Panc1 (cell line): ENCODE measurements around the gene CTNNA1. TPM values are rescaled to one million over a fixed set of nuclear protein-coding genes. Genes with fewer than 3 reads are reported as not detected.

Source experiments
- ATAC-seq: fragments of 200-7000 bp; cut with Tn5 transposase; 2 replicates; pipeline ENCODE4 v1.9.1; 2020; ENCODE audit warnings: mild to moderate bottlenecking, moderate library complexity
- BruUV-seq: library from RNA; stranded (reverse); fragments of 400-500 nt; replicated peaks from 2 replicates; lab custom pipeline; 2021; lab: Mats Ljungman, UMichigan
- CTCF ChIA-PET: fragments of 300-600 bp; sonication (Branson Sonifier 250); formaldehyde crosslinking; loops from one replicate; lab custom pipeline; 2022; ENCODE audit warnings: antibody characterized with exemption; lab: Charles Lee
- POLR2A ChIA-PET: fragments of 300-600 bp; sonication (Branson Sonifier 250); formaldehyde crosslinking; loops from one replicate; lab custom pipeline; 2022; ENCODE audit warnings: antibody characterized with exemption; lab: Charles Lee
- DNase-seq: peaks from one replicate; pipeline ENCODE4 v3.0.0-alpha.2; 2010; ENCODE audit warnings: low read depth, low spot score
- H3K27ac ChIP-seq: 2 replicates; pipeline ENCODE4 v1.5.1; 2011; ENCODE audit warnings: mild to moderate bottlenecking, low read length, inconsistent platforms
- H3K27me3 ChIP-seq: fragments of 200-500 bp; sonication (Bioruptor generic); 2 replicates; pipeline ENCODE4 v1.6.0; 2014; ENCODE audit warnings: low read length, inconsistent platforms; ENCODE audit not compliant: control insufficient read depth, insufficient read depth
- H3K36me3 ChIP-seq: fragments of 200-500 bp; sonication (Bioruptor generic); 2 replicates; pipeline ENCODE4 v1.5.1; 2014; ENCODE audit warnings: inconsistent platforms, mild to moderate bottlenecking, low read length, moderate library complexity; ENCODE audit not compliant: control insufficient read depth, insufficient read depth
- H3K4me1 ChIP-seq: 2 replicates; pipeline ENCODE4 v1.5.1; 2011; ENCODE audit warnings: inconsistent platforms, mild to moderate bottlenecking, low read length, moderate library complexity; ENCODE audit not compliant: control insufficient read depth, insufficient read depth
- H3K4me3 ChIP-seq, 2 experiments: 2 replicates each; pipeline ENCODE4 v1.5.1; 2011 to 2012; ENCODE audit warnings: low read depth in 2 of 2, low read length in 2 of 2, mild to moderate bottlenecking in 2 of 2, inconsistent platforms in 1 of 2, moderate library complexity in 1 of 2
- H3K9me3 ChIP-seq: fragments of 200-500 bp; sonication (Bioruptor generic); 2 replicates; pipeline ENCODE4 v1.5.1; 2014; ENCODE audit warnings: low read depth, mild to moderate bottlenecking, inconsistent platforms, low read length, moderate library complexity; ENCODE audit not compliant: control insufficient read depth, insufficient read depth
- CTCF ChIP-seq: fragments of 450-650 bp; IDR thresholded peaks from 2 replicates; pipeline ENCODE4 v1.5.1; 2017; ENCODE audit warnings: mild to moderate bottlenecking
- POLR2AphosphoS5 ChIP-seq: IDR thresholded peaks from 2 replicates; pipeline ENCODE4 v1.6.1; 2012; ENCODE audit warnings: mild to moderate bottlenecking, low read depth, low read length, moderate library complexity
- REST ChIP-seq, 2 experiments: IDR thresholded peaks; 2 replicates each; pipeline ENCODE4 v1.6.1; 2011 to 2012; ENCODE audit warnings: low read depth in 2 of 2, control low read depth in 1 of 2, low read length in 1 of 2, mild to moderate bottlenecking in 1 of 2, moderate library complexity in 1 of 2; ENCODE audit not compliant: insufficient read depth in 1 of 2
- SIN3A ChIP-seq: IDR thresholded peaks from 2 replicates; pipeline ENCODE4 v1.6.1; 2012; ENCODE audit warnings: low read depth, mild to moderate bottlenecking, low read length, moderate library complexity, borderline replicate concordance; ENCODE audit not compliant: insufficient read depth
- TCF7L2 ChIP-seq: IDR thresholded peaks from 2 replicates; pipeline ENCODE4 v1.6.1; 2011; ENCODE audit warnings: mild to moderate bottlenecking, low read depth, low read length, inconsistent platforms
- in situ Hi-C: cut with HindIII; loops from 2 replicates; pipeline ENCODE4 v1.10.0; 2016; ENCODE audit warnings: low sequenced_read_pairs, low pct_unique_long_range_greater_than_20kb
- intact Hi-C: fragments of 100-400 bp; cut with micrococcal nuclease; formaldehyde crosslinking; loops from one replicate; pipeline ENCODE4 v1.10.0; 2022; ENCODE audit not compliant: unreplicated experiment
- total RNA-seq: library from RNA; stranded (reverse); gene quantifications from one replicate; pipeline ENCODE4 v1.2.1, GENCODE V29; 2021; ENCODE audit not compliant: unreplicated experiment

The CTNNA1 gene
- total RNA-seq, 1 experiment from 2014 or later, result 298 TPM

- in situ Hi-C loops (no loop called here), intact Hi-C loops (no loop called here)
- TF ChIP-seq SIN3A, result no peak
- TF ChIP-seq TCF7L2, result no peak
- no peak for TF ChIP-seq REST (IDR thresholded peaks at IDR 0.05; ENCODE audit: insufficient read depth in 1 of 2, low read depth in 2 of 2, low read length in 1 of 2)
- no peak for TF ChIP-seq POLR2AphosphoS5
- no peak for TF ChIP-seq CTCF
- Histone ChIP-seq H3K4me3 (no peak overlapping the region), H3K36me3 (no peaks in the 10 kb centered on the region), H3K9me3 (no peaks in the 10 kb centered on the region), H3K27ac (no peak overlapping the region), H3K27me3 (no peaks in the 10 kb centered on the region), H3K4me1 (peaks cover 11% of the 10 kb centered on the region)
- BruUV-seq, result no TSS peak
- no peak for ATAC-seq
- ChIA-PET CTCF (no interaction called here), POLR2A (no interaction called here)
- no peak for DNase-seq
Measured at GRCh38 chr5:138878437-138879235, 125.4 kb downstream of the CTNNA1 start.

- DNase-seq, result no peak
- BruUV-seq, result no TSS peak
- H3K4me3 ChIP-seq, result no peak overlapping the region
- intact Hi-C loops, result no loop called here
- H3K27ac ChIP-seq, result no peak overlapping the region
- ChIA-PET CTCF (no interaction called here), POLR2A (no interaction called here)
- H3K27me3 ChIP-seq, result no peaks in the 10 kb centered on the region
- no peaks in the 10 kb centered on the region for H3K9me3 ChIP-seq
- in situ Hi-C loops, result no loop called here
- no peak for TF ChIP-seq SIN3A
- no peak for TF ChIP-seq POLR2AphosphoS5
- TF ChIP-seq TCF7L2, result no peak
- TF ChIP-seq CTCF, result no peak
- TF ChIP-seq REST (IDR thresholded peaks at IDR 0.05; ENCODE audit: insufficient read depth in 1 of 2, low read depth in 2 of 2, low read length in 1 of 2), result no peak
- ATAC-seq, result no peak
- H3K36me3 ChIP-seq, result peaks cover 4% of the 10 kb centered on the region; the same call in 1 of the 2 replicates
- no peaks in the 10 kb centered on the region for H3K4me1 ChIP-seq
Measured at GRCh38 chr5:138883211-138883610, 130.0 kb downstream of the CTNNA1 start.
